HG03159 (cell line): ENCODE results near the gene ZEB2.
A peak's percentile ranks its signal among the peaks of the same experiment; 100 is the strongest.

ENCODE experiments used
- ATAC-seq: cut with Tn5 transposase; IDR thresholded peaks from one replicate; pipeline ENCODE4 v1.9.1; 2021; ENCODE audit warnings: mild to moderate bottlenecking, moderate library complexity; ENCODE audit not compliant: unreplicated experiment

ZEB2 gene

DNA sequence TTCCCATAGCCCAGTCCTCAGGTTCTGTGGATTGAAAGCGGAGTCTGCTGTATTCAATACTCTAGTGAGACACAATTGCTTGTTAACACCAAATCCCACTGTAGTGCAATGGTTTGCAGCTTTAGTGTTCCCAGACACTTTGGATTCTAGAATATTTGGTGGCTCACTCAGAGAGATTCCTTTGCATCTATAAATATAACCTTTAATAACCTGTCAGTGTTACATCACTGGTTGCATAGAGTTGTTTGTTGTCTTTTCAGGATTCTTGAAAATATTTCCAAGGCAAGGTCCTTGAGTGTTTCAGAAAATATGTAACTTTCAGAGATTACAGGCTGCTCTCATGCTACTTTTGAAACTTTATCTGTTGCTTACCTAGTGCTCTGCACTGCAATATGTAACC lies 157.5 kb downstream of the ZEB2 start:
- no peak for ATAC-seq

DNA sequence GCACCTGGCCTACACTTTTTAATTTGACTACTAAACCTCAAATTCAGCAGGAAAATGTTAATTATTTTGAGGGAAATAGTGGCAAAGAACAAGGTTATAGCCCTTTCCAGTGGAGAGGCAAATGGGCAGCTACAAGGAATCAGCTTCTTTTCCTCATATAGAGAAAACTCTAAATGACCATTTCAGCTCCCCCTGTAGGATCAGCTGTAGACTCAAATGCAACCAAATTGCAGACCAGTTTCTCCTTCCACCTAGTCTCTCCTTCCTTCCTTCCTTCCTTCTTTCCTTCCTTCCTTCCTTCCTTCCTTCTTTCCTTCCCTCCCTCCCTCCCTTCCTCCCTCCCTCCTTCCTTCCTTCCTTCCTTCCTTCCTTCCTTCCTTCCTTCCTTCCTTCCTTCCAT lies 158.2 kb downstream of the ZEB2 start:
- ATAC-seq = no peak

GRCh38 chr2:144359684-144360083 lies 160.2 kb downstream of the ZEB2 start:
- no peak for ATAC-seq

- peak; percentile 64 for ATAC-seq
These were observed 160.9 kb downstream of the ZEB2 start for GRCh38 chr2:144358979-144359541.

GRCh38 chr2:144358374-144358964 lies 161.4 kb downstream of the ZEB2 start:
- ATAC-seq = no peak

DNA sequence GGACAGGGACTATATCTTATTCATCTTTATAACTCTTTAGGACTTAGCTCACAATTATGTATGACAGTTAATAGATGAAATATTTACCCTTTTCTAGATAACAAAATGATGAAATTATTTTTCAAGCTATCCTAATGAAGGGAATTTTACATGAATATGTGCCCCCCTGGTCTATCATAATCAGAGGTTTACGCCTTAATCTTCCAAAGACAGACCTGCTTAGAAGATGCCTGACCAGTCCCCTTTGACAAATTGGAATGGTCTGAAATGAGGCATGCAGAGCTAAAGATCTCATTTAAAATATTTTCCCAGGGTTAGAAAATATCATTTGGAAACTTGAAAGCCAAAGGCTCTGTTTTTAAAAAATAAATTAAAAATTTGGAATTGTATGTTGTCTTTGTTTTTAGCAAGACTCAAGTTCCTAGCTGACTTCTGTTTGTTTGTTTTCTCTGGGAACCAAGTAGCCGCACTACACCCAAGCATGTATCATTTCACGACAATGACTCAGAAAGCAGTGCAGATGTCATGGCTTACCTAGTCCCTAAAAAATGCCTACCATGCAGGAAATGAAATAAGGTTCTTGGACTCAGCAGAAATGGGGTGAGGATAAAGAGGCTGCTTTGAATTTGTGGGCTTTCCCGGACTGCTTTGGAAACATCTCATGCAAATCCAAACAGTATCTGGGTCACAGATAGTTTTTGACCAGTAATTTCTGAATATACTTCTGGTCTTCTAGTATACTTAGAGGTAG lies 162.1 kb downstream of the ZEB2 start:
- ATAC-seq = peak; percentile 85

- no peak for ATAC-seq
These were observed 163.5 kb downstream of the ZEB2 start for GRCh38 chr2:144356402-144356801.

DNA sequence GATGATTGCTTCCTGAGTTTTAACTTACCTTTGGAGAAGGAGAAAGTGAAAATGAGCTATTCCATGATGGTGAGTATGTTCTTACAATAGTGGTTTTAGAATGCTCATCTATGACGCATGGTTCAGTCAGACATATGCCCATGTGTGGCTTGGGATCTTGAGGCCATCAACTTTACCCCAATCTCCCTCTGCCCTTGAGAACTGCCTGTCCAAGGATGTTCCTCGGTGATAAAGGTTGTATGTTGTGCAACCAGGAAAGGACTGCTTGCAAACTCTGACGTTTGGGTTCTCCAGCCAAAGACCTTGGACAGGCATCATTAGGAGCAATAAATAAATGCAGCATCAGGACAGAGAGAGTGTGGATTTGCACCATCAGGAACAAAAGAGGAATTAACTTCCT lies 165.0 kb downstream of the ZEB2 start:
- no peak for ATAC-seq

DNA sequence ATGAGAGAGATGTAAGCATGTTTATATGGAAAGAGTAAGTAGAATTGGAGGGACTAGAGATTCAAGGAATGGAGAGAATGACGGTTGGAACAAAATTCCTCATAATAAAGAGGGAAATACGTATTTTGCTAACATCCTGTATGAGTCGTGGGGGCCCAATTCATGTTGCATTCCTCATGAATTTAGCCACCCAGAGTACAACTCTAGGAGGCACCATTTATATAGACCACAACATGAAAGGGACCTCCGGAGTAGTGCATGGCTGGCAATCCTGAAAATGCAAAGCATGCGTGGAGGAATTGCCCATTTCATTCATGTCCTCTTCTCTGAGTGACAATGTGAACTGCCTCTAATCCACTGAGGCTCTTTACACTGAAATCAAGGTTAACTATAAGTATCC lies 168.2 kb downstream of the ZEB2 start:
- no peak for ATAC-seq

- no peak for ATAC-seq
These were observed 169.6 kb downstream of the ZEB2 start for GRCh38 chr2:144350151-144350802.

- no peak for ATAC-seq
These were observed 170.2 kb downstream of the ZEB2 start for GRCh38 chr2:144349674-144350073.

DNA sequence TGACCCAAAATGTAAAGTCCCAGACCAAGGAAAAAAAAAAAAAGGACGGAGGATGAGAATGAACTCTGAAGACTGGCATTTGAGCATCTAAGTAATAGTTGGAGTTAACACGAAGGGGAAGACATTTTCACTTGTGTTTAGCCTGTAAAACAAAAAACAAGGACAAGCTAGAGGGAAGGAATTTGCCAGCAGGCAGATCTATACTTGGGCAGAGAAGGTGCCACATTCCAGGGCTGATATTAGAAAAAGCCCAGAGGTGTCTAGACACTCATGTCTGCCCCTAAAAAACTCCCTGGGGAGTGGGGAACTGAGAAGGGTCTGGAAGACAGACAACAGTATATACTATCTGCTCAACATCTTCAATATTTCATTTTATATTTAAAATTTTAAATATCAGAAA lies 171.1 kb downstream of the ZEB2 start:
- no peak for ATAC-seq

DNA sequence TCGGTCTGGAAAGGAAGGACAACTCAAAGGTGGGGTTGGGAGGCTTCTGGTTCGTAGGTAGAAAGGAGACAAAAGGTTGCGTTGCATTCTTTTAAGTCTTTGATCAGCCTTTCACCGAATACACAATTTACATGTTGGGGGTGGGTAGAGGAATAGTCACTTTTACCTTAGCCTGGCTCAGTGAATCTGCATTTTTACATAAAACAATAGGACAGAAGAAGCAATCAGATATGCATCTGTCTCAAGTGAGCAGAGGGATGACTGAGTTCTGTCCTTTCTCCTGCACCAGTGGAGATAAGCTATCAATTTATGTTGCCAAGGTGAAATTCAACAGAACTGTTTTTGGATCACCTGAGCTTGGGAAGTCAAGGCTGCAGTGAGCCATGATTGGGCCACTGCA lies 173.7 kb downstream of the ZEB2 start:
- ATAC-seq = no peak

- ATAC-seq = no peak
These were observed 176.8 kb downstream of the ZEB2 start for GRCh38 chr2:144343145-144343544.

GRCh38 chr2:144341538-144341937 lies 178.4 kb downstream of the ZEB2 start:
- ATAC-seq = no peak

- no peak for ATAC-seq
These were observed 180.9 kb downstream of the ZEB2 start for GRCh38 chr2:144339048-144339447.

- ATAC-seq = no peak
These were observed 185.4 kb downstream of the ZEB2 start for GRCh38 chr2:144334551-144334950.
